Panc1 (cell line): ENCODE measurements around the gene RMI1.

ENCODE experiments used
- CTCF ChIP-seq: fragments of 450-650 bp; IDR thresholded peaks from 2 replicates; pipeline ENCODE4 v1.5.1; 2017; ENCODE audit warnings: mild to moderate bottlenecking
- POLR2AphosphoS5 ChIP-seq: IDR thresholded peaks from 2 replicates; pipeline ENCODE4 v1.6.1; 2012; ENCODE audit warnings: mild to moderate bottlenecking, low read depth, low read length, moderate library complexity
- REST ChIP-seq, 2 experiments: IDR thresholded peaks; 2 replicates each; pipeline ENCODE4 v1.6.1; 2011 to 2012; ENCODE audit warnings: low read depth in 2 of 2, control low read depth in 1 of 2, low read length in 1 of 2, mild to moderate bottlenecking in 1 of 2, moderate library complexity in 1 of 2; ENCODE audit not compliant: insufficient read depth in 1 of 2
- TCF7L2 ChIP-seq: IDR thresholded peaks from 2 replicates; pipeline ENCODE4 v1.6.1; 2011; ENCODE audit warnings: mild to moderate bottlenecking, low read depth, low read length, inconsistent platforms

- no peak for TF ChIP-seq CTCF
- no peak for TF ChIP-seq REST (IDR thresholded peaks at IDR 0.05; ENCODE audit: insufficient read depth in 1 of 2, low read depth in 2 of 2, low read length in 1 of 2)
- TF ChIP-seq POLR2AphosphoS5 = no peak
- no peak for TF ChIP-seq TCF7L2
Measured at GRCh38 chr9:83932851-83933250, 47.8 kb upstream of the RMI1 start.
